Immature natural killer cell (primary cell): ENCODE results near the gene PRRT2. TPM values are rescaled to one million over a fixed set of nuclear protein-coding genes. Genes with fewer than 3 reads are reported as not detected.

Experiments used
- DNase-seq, 3 donors: peaks; one replicate each; pipeline ENCODE4 v3.0.0; 2022; ENCODE audit warnings: mixed read lengths in 1 of 3
- H3K27ac Mint-ChIP-seq, 6 donors: one replicate each; pipeline ENCODE4 v1.8.0; 2020; ENCODE audit warnings: mixed read lengths in 6 of 6, mild to moderate bottlenecking in 5 of 6, inconsistent platforms in 4 of 6, moderate library complexity in 3 of 6
- H3K27me3 Mint-ChIP-seq, 3 donors: one replicate each; pipeline ENCODE4 v1.8.0; 2020 to 2021; ENCODE audit warnings: low read depth in 3 of 3, mild to moderate bottlenecking in 3 of 3, mixed read lengths in 3 of 3, moderate library complexity in 3 of 3, inconsistent platforms in 1 of 3
- H3K36me3 Mint-ChIP-seq, 3 donors: one replicate each; pipeline ENCODE4 v1.8.0; 2020; ENCODE audit warnings: mixed read lengths in 3 of 3, inconsistent platforms in 2 of 3, mild to moderate bottlenecking in 2 of 3
- H3K4me1 Mint-ChIP-seq, 2 donors: one replicate each; pipeline ENCODE4 v1.8.0; 2020; ENCODE audit warnings: inconsistent platforms in 2 of 2, mild to moderate bottlenecking in 2 of 2, mixed read lengths in 2 of 2, moderate library complexity in 1 of 2
- H3K4me3 Mint-ChIP-seq, 5 donors: one replicate each; pipeline ENCODE4 v1.8.0; 2020; ENCODE audit warnings: mild to moderate bottlenecking in 5 of 5, mixed read lengths in 5 of 5, inconsistent platforms in 3 of 5, moderate library complexity in 3 of 5
- H3K9me3 Mint-ChIP-seq, 6 donors: one replicate each; pipeline ENCODE4 v1.8.0; 2020; ENCODE audit warnings: mild to moderate bottlenecking in 6 of 6, mixed read lengths in 6 of 6, inconsistent platforms in 4 of 6, moderate library complexity in 3 of 6
- polyA plus RNA-seq, 3 donors: library from polyadenylated mRNA; unstranded; fragments of 300-500 nt; fragmentation: Illumina TruSeq; gene quantifications; one replicate each; pipeline ENCODE4 v1.2.3, GENCODE V29; 2021

The PRRT2 gene
- polyA plus RNA-seq, 3 donors from 2014 or later = not detected

DNA sequence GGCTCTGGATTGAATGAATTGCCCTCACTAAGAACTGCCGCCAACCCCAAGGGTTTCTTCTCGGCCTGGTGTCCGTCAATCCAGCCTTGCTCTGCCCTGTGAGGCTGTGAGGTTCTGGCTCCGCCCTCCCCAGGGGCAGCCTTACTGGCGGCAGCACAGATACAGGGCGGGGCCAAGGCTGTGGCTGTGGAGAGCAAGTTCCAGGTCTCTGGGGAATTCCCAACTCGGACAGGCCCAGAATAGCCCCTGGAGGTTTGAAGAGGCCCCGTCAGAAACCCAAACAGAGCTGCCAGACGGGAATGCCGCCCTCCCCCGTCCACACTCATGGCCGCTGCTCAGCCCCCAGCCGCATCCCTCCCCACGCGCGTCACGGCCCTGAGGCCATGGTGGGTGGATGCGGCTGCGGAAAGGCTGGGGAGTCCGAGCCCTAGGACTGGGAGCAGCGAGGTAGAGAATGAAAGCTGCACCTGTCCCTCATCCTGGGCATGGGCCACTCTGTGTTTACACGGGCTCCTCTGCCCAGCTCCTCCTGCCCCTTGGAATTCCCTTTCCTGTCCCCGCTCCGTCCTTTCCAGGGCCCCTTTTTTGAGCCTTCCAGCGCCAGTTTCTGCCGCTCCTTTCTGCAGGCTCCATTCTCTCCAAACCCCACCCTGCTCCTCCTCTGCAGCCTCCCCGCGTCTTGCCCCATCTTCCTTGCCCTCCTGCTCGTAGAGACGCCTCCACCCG is 660 bp upstream of the PRRT2 start:
- H3K4me1 Mint-ChIP-seq = peaks cover 49 to 53% of the 10 kb centered on the region in 2 donors
- DNase-seq = peak; percentile 76 to 84 (median 80)
- H3K27me3 Mint-ChIP-seq = peaks cover 32 to 42% (median 40%) of the 10 kb centered on the region in 3 donors

DNA sequence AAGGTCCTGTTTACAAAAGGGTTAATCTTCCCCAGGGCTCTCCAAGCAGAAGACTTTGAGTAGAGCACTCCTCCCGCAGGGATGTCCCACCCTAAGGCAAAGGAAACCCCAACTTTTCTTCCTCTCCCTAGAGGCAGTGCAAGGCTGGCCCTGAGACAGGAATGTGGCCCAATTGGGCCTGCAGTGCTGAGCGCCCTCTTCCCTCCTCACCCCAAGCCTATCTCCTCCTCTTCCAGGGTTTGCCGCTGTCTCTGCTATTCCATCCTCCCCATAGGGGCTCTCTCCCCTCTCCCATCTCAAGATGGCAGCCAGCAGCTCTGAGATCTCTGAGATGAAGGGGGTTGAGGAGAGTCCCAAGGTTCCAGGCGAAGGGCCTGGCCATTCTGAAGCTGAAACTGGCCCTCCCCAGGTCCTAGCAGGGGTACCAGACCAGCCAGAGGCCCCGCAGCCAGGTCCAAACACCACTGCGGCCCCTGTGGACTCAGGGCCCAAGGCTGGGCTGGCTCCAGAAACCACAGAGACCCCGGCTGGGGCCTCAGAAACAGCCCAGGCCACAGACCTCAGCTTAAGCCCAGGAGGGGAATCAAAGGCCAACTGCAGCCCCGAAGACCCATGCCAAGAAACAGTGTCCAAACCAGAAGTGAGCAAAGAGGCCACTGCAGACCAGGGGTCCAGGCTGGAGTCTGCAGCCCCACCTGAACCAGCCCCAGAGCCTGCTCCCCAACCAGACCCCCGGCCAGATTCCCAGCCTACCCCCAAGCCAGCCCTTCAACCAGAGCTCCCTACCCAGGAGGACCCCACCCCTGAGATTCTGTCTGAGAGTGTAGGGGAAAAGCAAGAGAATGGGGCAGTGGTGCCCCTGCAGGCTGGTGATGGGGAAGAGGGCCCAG is 1.0 kb downstream of the PRRT2 start:
- Mint-ChIP-seq H3K27me3 (peaks cover 22 to 33% (median 30%) of the 10 kb centered on the region in 3 donors), H3K27ac (peak overlapping the region in 4 of 6 donors; percentile 40 to 48 (median 45)), H3K4me3 (peak overlapping the region; percentile 52 to 87 (median 85)), H3K9me3 (no peaks in the 10 kb centered on the region), H3K4me1 (peaks cover 56 to 57% of the 10 kb centered on the region in 2 donors), H3K36me3 (peaks cover 4 to 10% (median 5%) of the 10 kb centered on the region in 3 donors)
- DNase-seq = no peak

More for the DNA sequence above, 660 bp upstream of the PRRT2 start:
- Mint-ChIP-seq H3K9me3 (no peaks in the 10 kb centered on the region), H3K27ac (peak overlapping the region; percentile 84 to 96 (median 94)), H3K36me3 (peaks cover 4 to 9% (median 4%) of the 10 kb centered on the region in 3 donors), H3K4me3 (peak overlapping the region; percentile 85 to 89 (median 87))

DNA sequence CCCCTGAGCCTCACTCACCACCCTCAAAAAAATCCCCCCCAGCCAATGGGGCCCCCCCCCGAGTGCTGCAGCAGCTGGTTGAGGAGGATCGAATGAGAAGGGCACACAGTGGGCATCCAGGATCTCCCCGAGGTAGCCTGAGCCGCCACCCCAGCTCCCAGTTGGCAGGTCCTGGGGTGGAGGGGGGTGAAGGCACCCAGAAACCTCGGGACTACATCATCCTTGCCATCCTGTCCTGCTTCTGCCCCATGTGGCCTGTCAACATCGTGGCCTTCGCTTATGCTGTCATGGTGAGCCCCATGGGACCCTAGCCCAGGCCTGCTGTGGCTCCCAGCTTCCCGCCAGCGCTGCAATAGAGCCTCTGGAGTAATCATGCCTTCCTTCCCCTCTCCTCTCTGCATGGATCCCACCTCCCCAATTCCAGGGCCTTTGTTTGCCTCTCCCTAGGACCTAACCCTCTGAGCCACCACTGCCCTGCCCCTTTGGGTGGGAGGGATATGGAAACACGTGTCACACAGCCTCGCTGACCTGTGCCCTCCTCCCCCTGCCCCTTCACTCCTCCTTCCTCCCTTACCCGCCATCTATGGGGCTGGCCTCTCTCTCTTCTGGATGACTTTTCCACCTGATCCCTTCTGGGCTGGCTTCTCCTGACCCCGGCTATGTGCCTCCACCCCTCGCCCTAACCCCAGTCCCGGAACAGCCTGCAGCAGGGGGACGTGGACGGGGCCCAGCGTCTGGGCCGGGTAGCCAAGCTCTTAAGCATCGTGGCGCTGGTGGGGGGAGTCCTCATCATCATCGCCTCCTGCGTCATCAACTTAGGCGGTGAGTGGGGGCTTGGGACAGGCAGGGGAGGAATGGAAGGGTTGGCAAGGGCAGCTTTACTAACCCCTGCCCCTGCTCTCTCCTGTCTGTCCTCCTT is 1.9 kb downstream of the PRRT2 start:
- H3K4me1 Mint-ChIP-seq = peaks cover 56% of the 10 kb centered on the region in 2 donors
- H3K27ac Mint-ChIP-seq = peak overlapping the region in 1 of 6 donors; percentile 35
- H3K27me3 Mint-ChIP-seq = peaks cover 19 to 27% (median 23%) of the 10 kb centered on the region in 3 donors
- no peak for DNase-seq
- H3K9me3 Mint-ChIP-seq = no peaks in the 10 kb centered on the region
- peaks cover 0 to 11% (median 5%) of the 10 kb centered on the region in 3 donors for H3K36me3 Mint-ChIP-seq
- H3K4me3 Mint-ChIP-seq = peak overlapping the region in 4 of 5 donors; percentile 10 to 50 (median 27)

DNA sequence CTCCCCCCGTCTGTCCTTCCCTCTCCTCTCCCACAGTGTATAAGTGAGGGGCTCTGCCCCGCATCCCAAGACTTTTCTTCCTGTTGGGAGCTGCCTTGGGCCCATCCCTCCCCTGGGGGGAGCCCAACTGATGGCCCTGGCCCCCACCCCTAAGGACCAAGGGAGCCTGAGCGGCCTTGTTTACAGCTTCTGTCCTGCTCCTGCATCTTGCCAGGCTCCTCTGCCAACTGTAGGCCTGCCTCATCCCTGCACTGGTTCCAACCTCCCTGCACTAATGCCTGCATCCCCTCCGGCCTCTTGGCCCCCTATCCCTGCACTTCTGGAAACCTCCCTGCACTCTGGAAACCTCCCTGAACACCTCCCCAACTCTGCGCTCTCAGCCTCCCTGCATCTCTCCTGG is 2.6 kb downstream of the PRRT2 start:
- no peak for DNase-seq

DNA sequence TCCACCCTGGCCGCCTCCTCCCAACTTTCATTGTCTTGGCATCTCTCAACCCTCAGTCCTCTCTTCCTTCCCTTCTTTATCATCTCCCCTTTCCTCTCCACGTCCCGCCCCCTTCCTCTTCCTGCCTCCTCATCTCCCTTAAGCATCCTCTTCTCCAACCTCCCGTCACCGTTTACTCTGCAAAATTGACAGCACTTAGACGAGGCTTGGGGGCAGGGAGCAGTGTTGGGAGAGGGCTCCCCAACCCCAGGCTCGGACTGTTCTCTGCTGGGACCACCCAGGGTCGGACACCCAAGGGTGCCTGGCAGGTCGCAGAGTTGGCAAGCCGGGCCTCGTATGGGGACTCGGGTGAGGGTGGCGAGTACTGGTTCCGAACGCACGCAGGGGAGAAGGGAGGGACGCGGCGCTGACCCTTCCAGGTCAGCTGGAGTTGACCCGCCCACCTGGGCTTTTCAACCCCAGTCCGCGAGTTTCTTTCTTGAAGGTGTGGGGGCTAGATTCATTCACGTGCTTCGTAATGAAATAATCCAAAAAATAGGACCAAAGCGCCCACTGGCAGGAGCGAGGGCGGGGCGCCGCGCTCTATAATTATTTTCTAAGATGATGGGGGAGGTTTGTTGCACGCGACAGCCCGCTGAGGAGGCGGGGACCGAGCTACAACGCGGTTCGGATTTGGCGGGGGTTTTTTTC is 3.2 kb downstream of the PRRT2 start:
- H3K9me3 Mint-ChIP-seq = no peaks in the 10 kb centered on the region
- H3K27ac Mint-ChIP-seq = peak overlapping the region; percentile 46 to 100 (median 96)
- H3K4me1 Mint-ChIP-seq = peaks cover 58 to 67% of the 10 kb centered on the region in 2 donors
- peak overlapping the region; percentile 93 to 99 (median 99) for H3K4me3 Mint-ChIP-seq
- peaks cover 16 to 22% (median 22%) of the 10 kb centered on the region in 3 donors for H3K27me3 Mint-ChIP-seq
- peaks cover 0 to 17% (median 5%) of the 10 kb centered on the region in 3 donors for H3K36me3 Mint-ChIP-seq
- DNase-seq = no peak

More for the DNA sequence above, 2.6 kb downstream of the PRRT2 start:
- Mint-ChIP-seq H3K4me1 (peaks cover 58 to 61% of the 10 kb centered on the region in 2 donors), H3K4me3 (peak overlapping the region; percentile 28 to 99 (median 52)), H3K27me3 (peaks cover 19 to 26% (median 25%) of the 10 kb centered on the region in 3 donors), H3K9me3 (no peaks in the 10 kb centered on the region), H3K36me3 (peaks cover 0 to 16% (median 5%) of the 10 kb centered on the region in 3 donors), H3K27ac (peak overlapping the region in 5 of 6 donors; percentile 45 to 95 (median 66))

DNA sequence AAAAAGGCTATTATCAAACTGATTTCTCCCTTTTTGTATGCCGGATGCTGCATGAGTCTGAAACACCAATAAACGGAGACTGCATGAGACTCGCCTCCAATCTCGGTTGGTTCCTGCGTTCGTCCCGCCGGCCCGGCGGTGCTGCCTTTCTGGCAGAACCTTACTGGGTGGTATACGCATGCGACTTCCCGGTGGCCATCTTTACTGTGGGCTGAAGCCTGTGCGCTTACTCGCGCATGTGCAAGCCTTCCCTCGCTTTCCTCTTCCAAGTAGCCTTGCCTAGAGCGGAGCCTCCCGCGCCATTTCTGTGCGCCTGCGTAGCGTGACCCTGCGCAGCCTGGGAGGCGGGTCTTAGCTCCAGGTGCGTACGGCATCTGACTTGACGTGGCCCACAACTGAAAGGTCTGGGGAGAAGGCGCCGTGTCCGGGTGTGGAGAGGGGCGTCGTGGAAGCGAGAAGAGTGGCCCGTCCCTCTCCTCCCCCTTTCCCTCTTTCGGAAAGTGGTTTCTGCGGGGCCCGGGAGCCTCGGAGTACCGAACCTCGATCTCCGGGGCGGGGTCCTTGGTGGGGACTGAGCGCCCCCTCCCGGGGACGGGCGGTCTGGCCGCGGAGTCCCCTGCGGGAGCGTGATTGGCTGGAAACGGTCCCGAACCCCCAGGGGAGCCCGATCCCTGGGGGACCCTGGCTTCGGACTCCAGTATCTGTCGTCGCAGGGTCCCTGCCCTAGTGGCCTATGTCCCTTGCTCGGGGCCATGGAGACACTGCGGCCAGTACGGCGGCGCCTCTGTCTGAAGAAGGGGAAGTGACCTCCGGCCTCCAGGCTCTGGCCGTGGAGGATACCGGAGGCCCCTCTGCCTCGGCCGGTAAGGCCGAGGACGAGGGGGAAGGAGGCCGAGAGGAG is 4.0 kb downstream of the PRRT2 start, which contains the start of gene PAGR1:
Gene PAGR1, plus strand, starts transcription at position 360 of the 901 bp plus-strand sequence. Its CDS starts 374 bp downstream, at position 734.
- Mint-ChIP-seq H3K4me3 (peak within 1 kb of the TSS; percentile 93 to 99 (median 99)), H3K4me1 (peaks cover 58 to 68% of the 10 kb centered on the region in 2 donors), H3K27me3 (peaks cover 12 to 20% (median 17%) of the 10 kb centered on the region in 3 donors), H3K9me3 (no peaks in the 10 kb centered on the region), H3K27ac (peak within 1 kb of the TSS; percentile 95 to 100 (median 96)), H3K36me3 (peaks cover 0 to 21% (median 5%) of the 10 kb centered on the region in 3 donors)
- peak; percentile 98 to 99 (median 98) for DNase-seq

DNA sequence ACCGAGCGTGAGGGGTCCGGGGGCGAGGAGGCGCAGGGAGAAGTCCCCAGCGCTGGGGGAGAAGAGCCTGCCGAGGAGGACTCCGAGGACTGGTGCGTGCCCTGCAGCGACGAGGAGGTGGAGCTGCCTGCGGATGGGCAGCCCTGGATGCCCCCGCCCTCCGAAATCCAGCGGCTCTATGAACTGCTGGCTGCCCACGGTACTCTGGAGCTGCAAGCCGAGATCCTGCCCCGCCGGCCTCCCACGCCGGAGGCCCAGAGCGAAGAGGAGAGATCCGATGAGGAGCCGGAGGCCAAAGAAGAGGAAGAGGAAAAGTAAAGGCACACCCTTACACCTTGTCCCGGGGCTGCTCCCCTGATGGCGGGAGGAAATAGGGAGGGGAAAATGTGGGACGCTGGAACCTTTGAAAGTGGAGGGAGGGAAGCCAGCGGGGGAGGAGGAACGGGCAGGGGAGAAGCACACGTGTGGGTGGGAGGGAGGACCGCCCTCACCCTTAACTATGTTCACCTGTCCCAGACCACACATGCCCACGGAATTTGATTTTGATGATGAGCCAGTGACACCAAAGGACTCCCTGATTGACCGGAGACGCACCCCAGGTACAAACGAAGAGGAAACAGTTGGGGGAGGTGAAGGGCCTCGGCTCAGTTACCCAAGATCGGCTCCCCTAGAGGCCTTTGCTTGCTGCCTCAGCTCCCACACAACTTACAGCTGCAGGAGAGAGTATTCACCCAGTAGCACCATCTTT is 4.9 kb downstream of the PRRT2 start:
- H3K36me3 Mint-ChIP-seq = peaks cover 0 to 21% (median 5%) of the 10 kb centered on the region in 3 donors
- DNase-seq = peak in 2 of 3 donors; percentile 40 to 47
- H3K27me3 Mint-ChIP-seq = peaks cover 9 to 12% (median 12%) of the 10 kb centered on the region in 3 donors
- peak overlapping the region; percentile 94 to 99 (median 96) for H3K27ac Mint-ChIP-seq
- H3K4me1 Mint-ChIP-seq = peaks cover 59 to 68% of the 10 kb centered on the region in 2 donors
- H3K9me3 Mint-ChIP-seq = no peaks in the 10 kb centered on the region
- peak overlapping the region; percentile 93 to 99 (median 99) for H3K4me3 Mint-ChIP-seq

DNA sequence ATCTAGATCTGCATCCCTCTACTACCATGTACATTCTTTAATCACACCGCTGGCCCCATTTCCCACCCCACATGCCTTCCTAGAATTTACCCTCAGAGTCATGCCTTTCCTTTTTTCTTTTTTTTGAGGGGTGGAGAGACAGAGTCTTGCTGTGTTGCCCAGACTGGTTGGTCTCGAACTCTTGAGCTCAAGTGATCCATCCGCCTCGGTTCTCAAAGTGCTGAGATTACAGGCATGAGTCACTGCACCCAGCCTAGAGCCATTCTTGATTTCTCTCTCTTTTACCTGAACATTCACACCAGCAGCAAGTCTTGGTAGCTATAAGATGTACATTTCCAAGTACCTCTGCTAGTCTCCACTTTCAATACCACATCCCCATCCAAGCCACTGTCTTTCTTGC is 6.1 kb downstream of the PRRT2 start:
- H3K27ac Mint-ChIP-seq = peak overlapping the region; percentile 66 to 88 (median 74)

DNA sequence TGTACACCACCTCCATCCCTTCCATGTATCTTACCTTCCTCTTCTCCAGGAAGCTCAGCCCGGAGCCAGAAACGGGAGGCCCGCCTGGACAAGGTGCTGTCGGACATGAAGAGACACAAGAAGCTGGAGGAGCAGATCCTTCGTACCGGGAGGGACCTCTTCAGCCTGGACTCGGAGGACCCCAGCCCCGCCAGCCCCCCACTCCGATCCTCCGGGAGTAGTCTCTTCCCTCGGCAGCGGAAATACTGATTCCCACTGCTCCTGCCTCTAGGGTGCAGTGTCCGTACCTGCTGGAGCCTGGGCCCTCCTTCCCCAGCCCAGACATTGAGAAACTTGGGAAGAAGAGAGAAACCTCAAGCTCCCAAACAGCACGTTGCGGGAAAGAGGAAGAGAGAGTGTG is 7.5 kb downstream of the PRRT2 start:
- Mint-ChIP-seq H3K27me3 (peaks cover 9% of the 10 kb centered on the region in 3 donors), H3K4me1 (peaks cover 66 to 78% of the 10 kb centered on the region in 2 donors), H3K9me3 (no peaks in the 10 kb centered on the region), H3K4me3 (peak overlapping the region; percentile 93 to 98 (median 95)), H3K27ac (peak overlapping the region; percentile 82 to 97 (median 95)), H3K36me3 (peaks cover 0 to 21% (median 5%) of the 10 kb centered on the region in 3 donors)
- no peak for DNase-seq

More for the DNA sequence above, 6.1 kb downstream of the PRRT2 start:
- Mint-ChIP-seq H3K4me3 (peak overlapping the region; percentile 65 to 82 (median 76)), H3K4me1 (peaks cover 64 to 78% of the 10 kb centered on the region in 2 donors), H3K36me3 (peaks cover 0 to 21% (median 5%) of the 10 kb centered on the region in 3 donors), H3K9me3 (no peaks in the 10 kb centered on the region), H3K27me3 (peaks cover 9% of the 10 kb centered on the region in 3 donors)
- no peak for DNase-seq

DNA sequence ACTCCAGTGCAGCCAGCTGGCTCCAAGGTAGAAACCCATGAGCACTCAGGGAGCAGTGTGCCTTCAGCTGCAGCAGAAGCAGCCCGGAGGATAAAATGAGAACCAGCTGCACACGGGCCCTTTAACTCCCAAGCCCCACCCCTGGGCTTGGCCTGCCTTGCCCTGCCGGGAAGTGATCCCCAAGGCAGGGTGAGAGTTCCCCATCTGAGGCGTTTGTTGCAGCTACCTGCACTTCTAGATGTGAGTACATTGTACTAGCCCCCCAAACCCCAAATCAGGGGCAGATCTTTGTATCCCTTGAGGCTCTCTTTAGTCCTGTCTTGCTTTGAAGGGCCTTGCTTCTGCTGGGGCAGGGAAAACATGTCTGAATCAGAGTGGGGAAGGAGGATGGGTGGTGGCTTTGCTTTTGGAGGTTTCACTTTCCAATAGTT is 8.3 kb downstream of the PRRT2 start, which contains the start of gene MVP:
Gene MVP, plus strand, starts transcription at position 192 of the 431 bp plus-strand sequence. CDS start 10,088 bp downstream, outside the sequence.
- H3K4me1 Mint-ChIP-seq = peaks cover 66 to 77% of the 10 kb centered on the region in 2 donors
- peak in 1 of 3 donors; percentile 30 for DNase-seq
- H3K36me3 Mint-ChIP-seq = peaks cover 0 to 24% (median 5%) of the 10 kb centered on the region in 3 donors
- H3K27me3 Mint-ChIP-seq = peaks cover 9% of the 10 kb centered on the region in 3 donors
- peak within 1 kb of the TSS; percentile 93 to 98 (median 95) for H3K4me3 Mint-ChIP-seq
- peak within 1 kb of the TSS; percentile 82 to 97 (median 95) for H3K27ac Mint-ChIP-seq
- no peaks in the 10 kb centered on the region for H3K9me3 Mint-ChIP-seq
